Heart left ventricle (tissue), 13 donors: ENCODE measurements around the gene RUFY3.

ENCODE experiments used
- CTCF ChIP-seq, 12 donors: fragments of 200-600 bp; sonication (generic) in 4 of 12; IDR thresholded peaks; one replicate each; pipeline versions ENCODE4 v1.5.0 to v1.8.0; 2018 to 2022; ENCODE audit warnings: antibody characterized with exemption in 12 of 12, mild to moderate bottlenecking in 5 of 12
- POLR2A ChIP-seq, 2 donors: fragments of 450-650 bp; IDR thresholded peaks; one replicate each; pipeline ENCODE4 v1.6.1; 2017; ENCODE audit warnings: antibody characterized with exemption in 2 of 2, mild to moderate bottlenecking in 2 of 2, moderate library complexity in 2 of 2
- donor health status: ischemic (EF 13 %, LVEDD 7.1; RV severe dilation, severe dysfunction).
- donor health status: DM: no; HTN: yes; CAD: no.
- donor health status: DM: no; HTN: no; CAD: no.
- donor health status: ischemic (EF 25% LVEDD 6.9; RV normal size, moderate dysfunction).
- donor health status: ischemic (EF 25% LVEDD 5.7; RV mildly dilated, moderate dysfunction).
- donor health status: ischemic (EF 35%, LVEDD 5.7; RV mildly dilated, moderate dysfunction).
- donor health status: nonischemic (EF 11% LVEDD 7.7; RV severe dilation, severe dysfunction).
- donor health status: DM: yes; HTN: yes; CAD: no.
- donor health status: PGD.
- donor health status: ischemic (EF 29% LVEDD 5.4; RV normal size, mild dysfunction).
- donor health status: nonischemic (EF 23%, LVEDD 6.1; RV moderate dilation, normal function).

GRCh38 chr4:70855464-70855863, 133.7 kb downstream of the RUFY3 start:
- TF ChIP-seq CTCF (IDR thresholded peaks at IDR 0.05) (no peak), POLR2A (IDR thresholded peaks at IDR 0.05) (no peak)
